ENCODE measurements around the gene NSD1.

DNA sequence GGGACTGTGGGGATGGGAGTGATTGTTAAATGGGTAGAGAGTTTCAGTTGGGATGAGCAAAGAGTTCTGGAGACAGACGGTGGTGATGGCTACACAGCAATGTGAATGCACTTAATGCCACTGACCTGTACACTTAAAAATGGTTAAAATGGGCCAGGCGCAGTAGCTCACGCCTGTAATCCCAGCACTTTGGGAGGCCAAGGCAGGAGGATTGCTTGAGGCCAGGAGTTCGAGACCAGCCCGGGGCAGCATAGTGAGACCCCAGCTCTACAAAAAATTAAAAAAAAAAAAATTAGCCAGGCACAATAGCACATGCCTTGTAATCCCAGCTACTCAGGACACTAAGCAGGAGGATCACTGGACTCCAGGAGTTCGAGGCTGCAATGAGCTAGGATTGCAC, 210.2 kb downstream of the NSD1 start:
- TF ChIP-seq, protein P1, sequence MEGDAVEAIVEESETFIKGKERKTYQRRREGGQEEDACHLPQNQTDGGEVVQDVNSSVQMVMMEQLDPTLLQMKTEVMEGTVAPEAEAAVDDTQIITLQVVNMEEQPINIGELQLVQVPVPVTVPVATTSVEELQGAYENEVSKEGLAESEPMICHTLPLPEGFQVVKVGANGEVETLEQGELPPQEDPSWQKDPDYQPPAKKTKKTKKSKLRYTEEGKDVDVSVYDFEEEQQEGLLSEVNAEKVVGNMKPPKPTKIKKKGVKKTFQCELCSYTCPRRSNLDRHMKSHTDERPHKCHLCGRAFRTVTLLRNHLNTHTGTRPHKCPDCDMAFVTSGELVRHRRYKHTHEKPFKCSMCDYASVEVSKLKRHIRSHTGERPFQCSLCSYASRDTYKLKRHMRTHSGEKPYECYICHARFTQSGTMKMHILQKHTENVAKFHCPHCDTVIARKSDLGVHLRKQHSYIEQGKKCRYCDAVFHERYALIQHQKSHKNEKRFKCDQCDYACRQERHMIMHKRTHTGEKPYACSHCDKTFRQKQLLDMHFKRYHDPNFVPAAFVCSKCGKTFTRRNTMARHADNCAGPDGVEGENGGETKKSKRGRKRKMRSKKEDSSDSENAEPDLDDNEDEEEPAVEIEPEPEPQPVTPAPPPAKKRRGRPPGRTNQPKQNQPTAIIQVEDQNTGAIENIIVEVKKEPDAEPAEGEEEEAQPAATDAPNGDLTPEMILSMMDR (IDR thresholded peaks at IDR 0.05): no peak
- TF ChIP-seq POLR2A (IDR thresholded peaks at IDR 0.05): no peak
